Activated CD4-positive, alpha-beta T cell treated with anti-CD3 and anti-CD28 coated beads, Interleukin-2, amount 10 ng/mL, durations not matched to agents 7 days and 5 days (primary cell): ENCODE measurements around the gene LIPT2. TPM values are rescaled to one million over a fixed set of nuclear protein-coding genes. Genes with fewer than 3 reads are reported as not detected.
"Not testable (repeated sequence)": the region's sequence is repeated elsewhere in the genome, so short reads cannot be mapped to it uniquely, and the experiment has no call there.

ENCODE experiments used
- CTCF ChIA-PET: fragments of 350-600 bp; sonication (Branson Sonifier 250); formaldehyde crosslinking; loops from one replicate; lab custom pipeline; 2021; ENCODE audit warnings: antibody characterized with exemption; lab: Charles Lee
- POLR2A ChIA-PET: fragments of 350-600 bp; sonication (Branson Sonifier 250); formaldehyde crosslinking; loops from one replicate; lab custom pipeline; 2021; ENCODE audit warnings: antibody characterized with exemption; lab: Charles Lee
- DNase-seq: peaks from one replicate; pipeline ENCODE4 v3.0.0-alpha.2; 2020
- H3K27ac Mint-ChIP-seq: one replicate; pipeline ENCODE4 v1.8.0; 2021; ENCODE audit warnings: mild to moderate bottlenecking, moderate library complexity, mixed read lengths
- H3K27me3 Mint-ChIP-seq: one replicate; pipeline ENCODE4 v1.8.0; 2021; ENCODE audit warnings: mixed read lengths
- H3K36me3 Mint-ChIP-seq: one replicate; pipeline ENCODE4 v1.8.0; 2021; ENCODE audit warnings: low read depth, mixed read lengths
- H3K4me1 Mint-ChIP-seq: one replicate; pipeline ENCODE4 v1.8.0; 2021; ENCODE audit warnings: mixed read lengths
- H3K4me3 Mint-ChIP-seq: one replicate; pipeline ENCODE4 v1.8.0; 2021; ENCODE audit warnings: mild to moderate bottlenecking, moderate library complexity, mixed read lengths
- H3K9me3 Mint-ChIP-seq: one replicate; pipeline ENCODE4 v1.8.0; 2021; ENCODE audit warnings: mixed read lengths
- total RNA-seq, 2 experiments: library from RNA; stranded (reverse); gene quantifications; one replicate each; pipeline ENCODE4 v1.2.3, GENCODE V29; 2021

LIPT2 gene
- total RNA-seq, 2 experiments from 2014 or later, result 3.0 to 3.1 TPM

- ChIA-PET POLR2A (no interaction called here), CTCF (interaction anchor here (0.7 kb wide), 1 partner anchor 90 kb away, joined by 3 read pairs; no protein-coding TSS in a partner anchor)
- peaks cover 24% of the 10 kb centered on the region for H3K27me3 Mint-ChIP-seq
- no peak overlapping the region for H3K27ac Mint-ChIP-seq
- no peaks in the 10 kb centered on the region for H3K9me3 Mint-ChIP-seq
- H3K36me3 Mint-ChIP-seq, result no peaks in the 10 kb centered on the region
- H3K4me3 Mint-ChIP-seq, result no peak overlapping the region
- H3K4me1 Mint-ChIP-seq, result no peaks in the 10 kb centered on the region
- no peak for DNase-seq
Measured at GRCh38 chr11:74521666-74522252, 28.2 kb upstream of the LIPT2 start.

GRCh38 chr11:74520927-74521665, 27.6 kb upstream of the LIPT2 start:
- ChIA-PET CTCF (interaction anchor here (0.7 kb wide), 1 partner anchor 91 kb away, joined by 3 read pairs; no protein-coding TSS in a partner anchor), POLR2A (no interaction called here)
- no peaks in the 10 kb centered on the region for H3K9me3 Mint-ChIP-seq
- no peak for DNase-seq
- H3K27me3 Mint-ChIP-seq, result peaks cover 30% of the 10 kb centered on the region
- H3K4me1 Mint-ChIP-seq, result no peaks in the 10 kb centered on the region
- H3K4me3 Mint-ChIP-seq, result no peak overlapping the region
- H3K36me3 Mint-ChIP-seq, result no peaks in the 10 kb centered on the region
- no peak overlapping the region for H3K27ac Mint-ChIP-seq

DNA sequence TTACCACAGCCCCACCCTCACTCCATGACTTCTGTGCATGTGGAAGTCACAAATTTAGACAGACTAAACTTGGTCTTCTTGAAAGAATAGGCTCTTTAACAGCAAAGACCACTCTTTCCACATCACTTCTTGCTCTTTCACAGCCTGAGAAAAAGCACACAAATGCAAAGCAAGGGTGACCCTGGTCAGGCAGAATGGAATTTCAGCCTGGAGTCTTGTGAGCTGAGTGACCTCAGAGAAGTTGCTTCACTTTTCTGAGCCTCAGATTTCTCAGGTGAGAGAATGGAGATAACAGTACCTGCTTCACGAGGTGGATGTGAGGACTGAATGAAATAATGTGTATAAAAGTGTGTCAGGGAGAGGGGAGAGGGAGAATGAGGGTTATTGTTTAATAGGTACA, 26.8 kb upstream of the LIPT2 start:
- ChIA-PET CTCF (no interaction called here), POLR2A (no interaction called here)
- no peaks in the 10 kb centered on the region for H3K9me3 Mint-ChIP-seq
- H3K4me1 Mint-ChIP-seq, result no peaks in the 10 kb centered on the region
- H3K36me3 Mint-ChIP-seq, result no peaks in the 10 kb centered on the region
- no peak overlapping the region for H3K4me3 Mint-ChIP-seq
- peaks cover 33% of the 10 kb centered on the region for H3K27me3 Mint-ChIP-seq
- no peak for DNase-seq
- no peak overlapping the region for H3K27ac Mint-ChIP-seq

DNA sequence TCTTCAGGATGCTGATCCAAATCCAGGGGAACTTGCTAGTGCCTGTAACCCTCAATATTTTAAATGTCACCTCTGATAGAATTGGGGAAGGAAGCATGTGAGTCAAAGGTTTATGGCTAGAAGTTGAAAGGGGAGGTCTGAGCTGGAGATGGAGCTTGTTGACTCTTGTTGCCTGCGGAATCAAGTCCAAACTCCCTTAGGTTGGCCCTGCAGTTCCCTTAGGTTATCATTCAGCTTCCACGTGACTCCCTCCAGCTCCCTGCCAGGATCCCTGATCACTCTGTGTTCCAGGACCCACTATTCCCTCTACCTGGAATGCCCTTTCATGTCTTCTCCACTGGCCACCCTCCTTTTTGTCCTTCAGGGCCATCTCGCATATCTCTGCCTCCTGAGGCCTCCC, 26.2 kb upstream of the LIPT2 start:
- Mint-ChIP-seq H3K27ac (no peak overlapping the region), H3K36me3 (no peaks in the 10 kb centered on the region), H3K4me1 (no peaks in the 10 kb centered on the region), H3K9me3 (no peaks in the 10 kb centered on the region), H3K27me3 (peaks cover 35% of the 10 kb centered on the region), H3K4me3 (no peak overlapping the region)
- DNase-seq, result no peak
- CTCF ChIA-PET, result no interaction called here
- POLR2A ChIA-PET, result no interaction called here

GRCh38 chr11:74517592-74517991, 24.1 kb upstream of the LIPT2 start:
- H3K9me3 Mint-ChIP-seq, DNase-seq, POLR2A ChIA-PET, H3K4me3 Mint-ChIP-seq, CTCF ChIA-PET, H3K36me3 Mint-ChIP-seq, H3K27ac Mint-ChIP-seq, H3K4me1 Mint-ChIP-seq: not testable (repeated sequence)
- peaks cover 44% of the 10 kb centered on the region for H3K27me3 Mint-ChIP-seq

DNA sequence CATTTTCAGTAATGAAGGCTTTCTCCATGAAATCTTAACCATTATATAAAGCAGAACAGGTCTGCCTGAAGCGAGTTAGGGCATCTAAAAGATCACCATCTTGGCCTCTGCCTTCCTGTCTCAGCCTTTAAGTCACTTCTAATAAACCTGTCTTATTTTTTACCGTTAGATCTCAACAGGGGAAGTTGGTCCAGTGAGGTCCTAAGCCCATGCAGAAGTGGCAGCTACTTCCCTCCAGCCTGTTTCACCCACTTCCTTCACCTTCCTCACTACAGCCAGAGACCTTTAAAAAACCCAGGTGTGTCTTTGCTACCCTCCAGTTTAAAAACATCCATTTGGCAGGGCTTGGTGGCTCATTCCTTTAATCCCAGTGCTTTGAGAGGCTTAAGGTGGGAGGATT, 14.1 kb upstream of the LIPT2 start:
- Mint-ChIP-seq H3K4me1 (no peaks in the 10 kb centered on the region), H3K36me3 (no peaks in the 10 kb centered on the region)

GRCh38 chr11:74506823-74507222, 13.3 kb upstream of the LIPT2 start:
- Mint-ChIP-seq H3K27ac (no peak overlapping the region), H3K9me3 (peaks cover 10% of the 10 kb centered on the region), H3K27me3 (peaks cover 2% of the 10 kb centered on the region), H3K4me3 (no peak overlapping the region), H3K4me1 (no peaks in the 10 kb centered on the region), H3K36me3 (no peaks in the 10 kb centered on the region)
- ChIA-PET CTCF (no interaction called here), POLR2A (interaction anchor here (0.6 kb wide), 1 partner anchor 203 kb away, joined by 5 read pairs; no protein-coding TSS in a partner anchor)
- no peak for DNase-seq

More for the DNA sequence above, 14.1 kb upstream of the LIPT2 start:
- H3K9me3 Mint-ChIP-seq, result peaks cover 6% of the 10 kb centered on the region
- H3K4me3 Mint-ChIP-seq, result no peak overlapping the region
- CTCF ChIA-PET, result no interaction called here
- peaks cover 6% of the 10 kb centered on the region for H3K27me3 Mint-ChIP-seq
- no peak for DNase-seq
- POLR2A ChIA-PET, result no interaction called here
- H3K27ac Mint-ChIP-seq, result no peak overlapping the region

- peaks cover 10% of the 10 kb centered on the region for H3K9me3 Mint-ChIP-seq
- H3K4me3 Mint-ChIP-seq, result no peak overlapping the region
- POLR2A ChIA-PET, result no interaction called here
- no peaks in the 10 kb centered on the region for H3K36me3 Mint-ChIP-seq
- no peak overlapping the region for H3K27ac Mint-ChIP-seq
- peaks cover 2% of the 10 kb centered on the region for H3K27me3 Mint-ChIP-seq
- CTCF ChIA-PET, result interaction anchor here (0.7 kb wide), 1 partner anchor 43 kb away, joined by 3 read pairs; no protein-coding TSS in a partner anchor
- H3K4me1 Mint-ChIP-seq, result no peaks in the 10 kb centered on the region
- no peak for DNase-seq
Measured at GRCh38 chr11:74505911-74506310, 12.4 kb upstream of the LIPT2 start.

DNA sequence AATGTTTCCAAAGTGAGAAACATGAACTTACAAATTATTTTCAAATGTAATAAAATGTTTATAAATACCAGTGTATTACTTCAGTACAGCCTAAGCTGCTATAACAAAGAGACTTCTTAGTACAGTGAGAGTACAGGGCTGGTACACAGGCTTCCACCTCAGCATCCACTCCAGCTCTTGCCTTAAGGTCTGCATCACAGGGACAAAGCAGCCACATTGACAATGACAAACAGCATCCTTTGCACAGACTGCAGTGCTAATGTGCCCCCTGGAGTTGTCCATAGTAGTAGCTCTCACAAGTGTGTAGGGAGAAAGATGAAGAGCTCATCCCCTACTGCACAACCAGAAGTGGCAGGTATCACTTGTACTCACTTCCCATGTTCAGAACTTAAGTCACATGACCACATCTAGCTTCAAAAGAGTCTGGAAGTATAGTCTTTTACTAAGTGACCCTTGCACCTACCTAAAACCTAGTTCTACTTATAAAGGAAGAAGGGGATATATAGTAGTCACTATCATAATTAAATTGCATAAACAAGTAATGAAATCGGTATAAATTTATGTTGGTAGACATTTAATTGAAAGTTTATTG, 10.7 kb upstream of the LIPT2 start:
- no peak for DNase-seq
- ChIA-PET POLR2A (no interaction called here), CTCF (interaction anchor here (0.9 kb wide), 1 partner anchor 9 kb away, joined by 3 read pairs; no protein-coding TSS in a partner anchor)
- H3K27me3 Mint-ChIP-seq, result no peaks in the 10 kb centered on the region
- H3K36me3 Mint-ChIP-seq, result no peaks in the 10 kb centered on the region
- H3K27ac Mint-ChIP-seq, result no peak overlapping the region
- no peak overlapping the region for H3K4me3 Mint-ChIP-seq
- H3K9me3 Mint-ChIP-seq, result peaks cover 10% of the 10 kb centered on the region
- H3K4me1 Mint-ChIP-seq, result no peaks in the 10 kb centered on the region

- H3K27ac Mint-ChIP-seq, result no peak overlapping the region
- peaks cover 22% of the 10 kb centered on the region for H3K4me1 Mint-ChIP-seq
- peaks cover 3% of the 10 kb centered on the region for H3K36me3 Mint-ChIP-seq
- no peaks in the 10 kb centered on the region for H3K27me3 Mint-ChIP-seq
- no peak overlapping the region for H3K4me3 Mint-ChIP-seq
- POLR2A ChIA-PET, result no interaction called here
- DNase-seq, result no peak
- no peaks in the 10 kb centered on the region for H3K9me3 Mint-ChIP-seq
- CTCF ChIA-PET, result interaction anchor here (1.7 to 1.9 kb wide), 2 partner anchors 9 to 16 kb away, joined by 3 to 7 read pairs; no protein-coding TSS in a partner anchor
Measured at GRCh38 chr11:74494916-74495315, 1.4 kb upstream of the LIPT2 start.

GRCh38 chr11:74493791-74494630, 487 bp upstream of the LIPT2 start:
- H3K27ac Mint-ChIP-seq, result peak overlapping the region; percentile 89
- ChIA-PET POLR2A (interaction anchor here (0.8 to 1.5 kb wide), 2 partner anchors 95 to 104 kb away, joined by 3 to 7 read pairs; partner anchors contain the start of gene PGM2L1), CTCF (interaction anchor here (0.7 to 1.9 kb wide), 6 partner anchors 9 to 755 kb away, joined by 3 to 7 read pairs (median 3); no protein-coding TSS in a partner anchor)
- DNase-seq, result no peak
- H3K36me3 Mint-ChIP-seq, result peaks cover 3% of the 10 kb centered on the region
- H3K27me3 Mint-ChIP-seq, result no peaks in the 10 kb centered on the region
- H3K4me3 Mint-ChIP-seq, result peak overlapping the region; percentile 79
- H3K4me1 Mint-ChIP-seq, result peaks cover 22% of the 10 kb centered on the region
- H3K9me3 Mint-ChIP-seq, result no peaks in the 10 kb centered on the region

DNA sequence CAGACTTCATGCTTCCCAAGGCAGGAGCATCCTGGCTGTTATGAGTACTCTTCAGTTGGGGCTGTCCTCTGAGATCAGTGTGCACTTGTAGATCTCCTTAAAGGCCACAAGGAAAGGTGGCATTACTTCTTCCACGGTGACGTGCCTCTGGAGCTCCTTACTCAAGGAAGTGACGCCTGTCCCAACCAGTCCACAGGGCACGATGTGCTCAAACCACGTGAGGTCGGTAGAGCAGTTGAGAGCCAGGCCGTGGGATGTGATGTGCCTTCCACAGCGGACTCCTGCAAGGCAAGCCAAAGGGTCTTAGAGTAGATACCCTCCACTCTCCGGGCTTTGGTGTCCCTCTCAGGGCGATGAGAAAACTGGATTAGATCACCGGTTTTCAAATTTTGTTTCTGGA, 1.4 kb downstream of the LIPT2 start:
- no peaks in the 10 kb centered on the region for H3K27me3 Mint-ChIP-seq
- DNase-seq, result no peak
- peak overlapping the region; percentile 77 for H3K4me3 Mint-ChIP-seq
- peak overlapping the region; percentile 89 for H3K27ac Mint-ChIP-seq
- H3K9me3 Mint-ChIP-seq, result no peaks in the 10 kb centered on the region
- ChIA-PET CTCF (interaction anchor here (0.7 to 1.1 kb wide), 2 partner anchors 17 to 876 kb away, joined by 3 to 4 read pairs; no protein-coding TSS in a partner anchor), POLR2A (no interaction called here)
- peaks cover 22% of the 10 kb centered on the region for H3K4me1 Mint-ChIP-seq
- H3K36me3 Mint-ChIP-seq, result peaks cover 3% of the 10 kb centered on the region
